ENCODE measurements around the gene TMEM62.

TMEM62 gene

DNA sequence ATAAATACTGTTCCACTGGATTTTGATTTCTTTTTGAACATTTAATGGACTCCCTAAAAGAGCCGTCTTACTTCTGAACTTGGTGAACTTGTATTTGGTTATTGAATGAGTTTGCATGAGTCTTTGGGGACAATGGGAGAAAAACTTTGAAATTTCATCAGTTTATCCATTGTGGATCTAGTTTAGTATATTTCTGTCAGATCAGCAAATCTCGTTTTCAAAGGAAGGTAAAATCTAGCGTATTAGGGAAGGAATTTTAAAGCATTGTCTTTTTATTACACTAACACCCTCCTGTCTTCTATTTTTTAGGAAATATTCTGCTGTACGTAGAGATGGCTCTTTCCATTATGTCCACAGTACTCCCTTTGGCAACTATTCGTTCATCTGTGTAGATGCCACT, 12.8 kb downstream of the TMEM62 start:
- no peak for DNase-seq
- H4K91ac ChIP-seq (ENCODE audit: low read length): no peak overlapping the region
- no peak overlapping the region for H3K27ac ChIP-seq (ENCODE audit: low read length, poor library complexity, severe bottlenecking)
- no peak overlapping the region for H2BK12ac ChIP-seq (ENCODE audit: low read length in 2 of 2)
- H2BK5ac ChIP-seq (ENCODE audit: low read depth, low read length, poor library complexity, severe bottlenecking): no peak overlapping the region
- H3K9ac ChIP-seq (ENCODE audit: low read length): no peak overlapping the region
- no peaks in the 10 kb centered on the region for H3K4me1 ChIP-seq (ENCODE audit: control insufficient read depth, insufficient read depth, low read depth, low read length)
- H3K27me3 ChIP-seq (ENCODE audit: control insufficient read depth in 1 of 2, insufficient read depth in 1 of 2, low read length in 2 of 2): no peaks in the 10 kb centered on the region
- no peak overlapping the region for H2BK120ac ChIP-seq (ENCODE audit: low read depth, low read length)
- H3K9me3 ChIP-seq (ENCODE audit: control insufficient read depth, low read length): no peaks in the 10 kb centered on the region
- H3K18ac ChIP-seq (ENCODE audit: low read depth in 1 of 2, low read length in 2 of 2): no peak overlapping the region
- H3K4me3 ChIP-seq (ENCODE audit: insufficient read depth in 1 of 2, low read depth in 1 of 2, low read length in 2 of 2): no peak overlapping the region
- H2AFZ ChIP-seq (ENCODE audit: low read depth, low read length): no peak overlapping the region
- no peak overlapping the region for H2AK5ac ChIP-seq (ENCODE audit: low read length, severe bottlenecking)
- no peak overlapping the region for H3K23ac ChIP-seq (ENCODE audit: low read length in 2 of 2)
- H3K4me2 ChIP-seq (ENCODE audit: low read length, poor library complexity, severe bottlenecking): no peak overlapping the region
- 100% methylated on average over 1 of the region's 5 CpGs for WGBS
- H3K4ac ChIP-seq (ENCODE audit: low read depth in 1 of 2, low read length in 2 of 2): no peak overlapping the region
- H3K14ac ChIP-seq (ENCODE audit: low read length in 2 of 2): no peak overlapping the region
- no peaks in the 10 kb centered on the region for H3K79me1 ChIP-seq (replicated peaks; ENCODE audit: low read length, poor library complexity, severe bottlenecking)
- no peak overlapping the region for H4K8ac ChIP-seq (ENCODE audit: low read length)
- H2BK15ac ChIP-seq (ENCODE audit: low read depth, poor library complexity, severe bottlenecking): no peak overlapping the region
- H3K36me3 ChIP-seq (ENCODE audit: control insufficient read depth in 1 of 2, insufficient read depth in 2 of 2, low read depth in 1 of 2, low read length in 2 of 2): peaks cover 0 to 38% of the 10 kb centered on the region in 2 experiments

GRCh38 chr15:43150191-43150929, 17.0 kb downstream of the TMEM62 start:
- H3K27ac ChIP-seq (ENCODE audit: low read length, poor library complexity, severe bottlenecking): peak overlapping the region; percentile 2
- H3K79me1 ChIP-seq (replicated peaks; ENCODE audit: low read length, poor library complexity, severe bottlenecking): no peaks in the 10 kb centered on the region
- WGBS: 8% methylated on average over 3 of the region's 5 CpGs
- H3K4me1 ChIP-seq (ENCODE audit: control insufficient read depth, insufficient read depth, low read depth, low read length): no peaks in the 10 kb centered on the region
- no peak overlapping the region for H3K4ac ChIP-seq (ENCODE audit: low read depth in 1 of 2, low read length in 2 of 2)
- H3K36me3 ChIP-seq (ENCODE audit: control insufficient read depth in 1 of 2, insufficient read depth in 2 of 2, low read depth in 1 of 2, low read length in 2 of 2): peaks cover 0 to 67% of the 10 kb centered on the region in 2 experiments
- DNase-seq: peak; percentile 99
- peak overlapping the region; percentile 86 for H3K9ac ChIP-seq (ENCODE audit: low read length)
- H3K4me3 ChIP-seq (ENCODE audit: insufficient read depth in 1 of 2, low read depth in 1 of 2, low read length in 2 of 2): no peak overlapping the region
- no peak overlapping the region for H2BK12ac ChIP-seq (ENCODE audit: low read length in 2 of 2)
- H4K8ac ChIP-seq (ENCODE audit: low read length): no peak overlapping the region
- H2AK5ac ChIP-seq (ENCODE audit: low read length, severe bottlenecking): no peak overlapping the region
- no peak overlapping the region for H3K23ac ChIP-seq (ENCODE audit: low read length in 2 of 2)
- H2AFZ ChIP-seq (ENCODE audit: low read depth, low read length): no peak overlapping the region
- H2BK120ac ChIP-seq (ENCODE audit: low read depth, low read length): no peak overlapping the region
- no peak overlapping the region for H2BK15ac ChIP-seq (ENCODE audit: low read depth, poor library complexity, severe bottlenecking)
- no peak overlapping the region for H4K91ac ChIP-seq (ENCODE audit: low read length)
- H3K14ac ChIP-seq (ENCODE audit: low read length in 2 of 2): no peak overlapping the region
- H3K18ac ChIP-seq (ENCODE audit: low read depth in 1 of 2, low read length in 2 of 2): no peak overlapping the region
- no peaks in the 10 kb centered on the region for H3K9me3 ChIP-seq (ENCODE audit: control insufficient read depth, low read length)
- H3K27me3 ChIP-seq (ENCODE audit: control insufficient read depth in 1 of 2, insufficient read depth in 1 of 2, low read length in 2 of 2): no peaks in the 10 kb centered on the region
- H2BK5ac ChIP-seq (ENCODE audit: low read depth, low read length, poor library complexity, severe bottlenecking): no peak overlapping the region
- H3K4me2 ChIP-seq (ENCODE audit: low read length, poor library complexity, severe bottlenecking): no peak overlapping the region

GRCh38 chr15:43151688-43152087, 18.3 kb downstream of the TMEM62 start:
- Histone ChIP-seq H3K4me3 (ENCODE audit: insufficient read depth in 1 of 2, low read depth in 1 of 2, low read length in 2 of 2) (no peak overlapping the region), H2AK5ac (ENCODE audit: low read length, severe bottlenecking) (no peak overlapping the region), H2BK5ac (ENCODE audit: low read depth, low read length, poor library complexity, severe bottlenecking) (no peak overlapping the region), H3K27ac (ENCODE audit: low read length, poor library complexity, severe bottlenecking) (no peak overlapping the region), H2AFZ (ENCODE audit: low read depth, low read length) (no peak overlapping the region), H3K4me2 (ENCODE audit: low read length, poor library complexity, severe bottlenecking) (no peak overlapping the region), H4K8ac (ENCODE audit: low read length) (no peak overlapping the region), H3K27me3 (ENCODE audit: control insufficient read depth in 1 of 2, insufficient read depth in 1 of 2, low read length in 2 of 2) (no peaks in the 10 kb centered on the region), H4K91ac (ENCODE audit: low read length) (no peak overlapping the region), H2BK12ac (ENCODE audit: low read length in 2 of 2) (no peak overlapping the region), H3K4me1 (ENCODE audit: control insufficient read depth, insufficient read depth, low read depth, low read length) (no peaks in the 10 kb centered on the region), H2BK15ac (ENCODE audit: low read depth, poor library complexity, severe bottlenecking) (no peak overlapping the region), H3K9me3 (ENCODE audit: control insufficient read depth, low read length) (no peaks in the 10 kb centered on the region), H3K36me3 (ENCODE audit: control insufficient read depth in 1 of 2, insufficient read depth in 2 of 2, low read depth in 1 of 2, low read length in 2 of 2) (peaks cover 0 to 67% of the 10 kb centered on the region in 2 experiments), H2BK120ac (ENCODE audit: low read depth, low read length) (no peak overlapping the region), H3K18ac (ENCODE audit: low read depth in 1 of 2, low read length in 2 of 2) (no peak overlapping the region), H3K4ac (ENCODE audit: low read depth in 1 of 2, low read length in 2 of 2) (no peak overlapping the region), H3K23ac (ENCODE audit: low read length in 2 of 2) (no peak overlapping the region), H3K79me1 (replicated peaks; ENCODE audit: low read length, poor library complexity, severe bottlenecking) (no peaks in the 10 kb centered on the region), H3K14ac (ENCODE audit: low read length in 2 of 2) (no peak overlapping the region), H3K9ac (ENCODE audit: low read length) (peak overlapping the region; percentile 86)
- no peak for DNase-seq
- no CpG with 5 or more reads among the region's 2 CpGs for WGBS

GRCh38 chr15:43153269-43153668, 19.9 kb downstream of the TMEM62 start:
- Histone ChIP-seq H3K23ac (ENCODE audit: low read length in 2 of 2) (no peak overlapping the region), H2AFZ (ENCODE audit: low read depth, low read length) (no peak overlapping the region), H3K9me3 (ENCODE audit: control insufficient read depth, low read length) (no peaks in the 10 kb centered on the region), H3K14ac (ENCODE audit: low read length in 2 of 2) (no peak overlapping the region), H3K4ac (ENCODE audit: low read depth in 1 of 2, low read length in 2 of 2) (no peak overlapping the region), H3K27ac (ENCODE audit: low read length, poor library complexity, severe bottlenecking) (no peak overlapping the region), H3K27me3 (ENCODE audit: control insufficient read depth in 1 of 2, insufficient read depth in 1 of 2, low read length in 2 of 2) (no peaks in the 10 kb centered on the region), H3K18ac (ENCODE audit: low read depth in 1 of 2, low read length in 2 of 2) (no peak overlapping the region), H3K79me1 (replicated peaks; ENCODE audit: low read length, poor library complexity, severe bottlenecking) (no peaks in the 10 kb centered on the region), H2BK5ac (ENCODE audit: low read depth, low read length, poor library complexity, severe bottlenecking) (no peak overlapping the region), H2BK12ac (ENCODE audit: low read length in 2 of 2) (no peak overlapping the region), H2BK120ac (ENCODE audit: low read depth, low read length) (no peak overlapping the region), H3K9ac (ENCODE audit: low read length) (no peak overlapping the region), H4K91ac (ENCODE audit: low read length) (no peak overlapping the region), H3K4me3 (ENCODE audit: insufficient read depth in 1 of 2, low read depth in 1 of 2, low read length in 2 of 2) (no peak overlapping the region), H4K8ac (ENCODE audit: low read length) (no peak overlapping the region), H2BK15ac (ENCODE audit: low read depth, poor library complexity, severe bottlenecking) (no peak overlapping the region), H3K36me3 (ENCODE audit: control insufficient read depth in 1 of 2, insufficient read depth in 2 of 2, low read depth in 1 of 2, low read length in 2 of 2) (peaks cover 0 to 62% of the 10 kb centered on the region in 2 experiments), H3K4me2 (ENCODE audit: low read length, poor library complexity, severe bottlenecking) (no peak overlapping the region), H3K4me1 (ENCODE audit: control insufficient read depth, insufficient read depth, low read depth, low read length) (no peaks in the 10 kb centered on the region), H2AK5ac (ENCODE audit: low read length, severe bottlenecking) (no peak overlapping the region)
- no peak for DNase-seq

Data from mesenchymal stem cell (in vitro differentiated cells and primary cell).